Bronchus fibroblast of lung (primary cell): ENCODE measurements around the gene PHIP. TPM values are rescaled to one million over a fixed set of nuclear protein-coding genes. Genes with fewer than 3 reads are reported as not detected.

Experiments used
- total RNA-seq: library from RNA; depleted of rRNA; stranded (reverse); fragments of >200 nt; gene quantifications from 2 replicates; pipeline ENCODE4 v1.2.3, GENCODE V29; 2015

The PHIP gene
- 6.8 and 10.1 TPM in 2 replicates for total RNA-seq

DNA sequence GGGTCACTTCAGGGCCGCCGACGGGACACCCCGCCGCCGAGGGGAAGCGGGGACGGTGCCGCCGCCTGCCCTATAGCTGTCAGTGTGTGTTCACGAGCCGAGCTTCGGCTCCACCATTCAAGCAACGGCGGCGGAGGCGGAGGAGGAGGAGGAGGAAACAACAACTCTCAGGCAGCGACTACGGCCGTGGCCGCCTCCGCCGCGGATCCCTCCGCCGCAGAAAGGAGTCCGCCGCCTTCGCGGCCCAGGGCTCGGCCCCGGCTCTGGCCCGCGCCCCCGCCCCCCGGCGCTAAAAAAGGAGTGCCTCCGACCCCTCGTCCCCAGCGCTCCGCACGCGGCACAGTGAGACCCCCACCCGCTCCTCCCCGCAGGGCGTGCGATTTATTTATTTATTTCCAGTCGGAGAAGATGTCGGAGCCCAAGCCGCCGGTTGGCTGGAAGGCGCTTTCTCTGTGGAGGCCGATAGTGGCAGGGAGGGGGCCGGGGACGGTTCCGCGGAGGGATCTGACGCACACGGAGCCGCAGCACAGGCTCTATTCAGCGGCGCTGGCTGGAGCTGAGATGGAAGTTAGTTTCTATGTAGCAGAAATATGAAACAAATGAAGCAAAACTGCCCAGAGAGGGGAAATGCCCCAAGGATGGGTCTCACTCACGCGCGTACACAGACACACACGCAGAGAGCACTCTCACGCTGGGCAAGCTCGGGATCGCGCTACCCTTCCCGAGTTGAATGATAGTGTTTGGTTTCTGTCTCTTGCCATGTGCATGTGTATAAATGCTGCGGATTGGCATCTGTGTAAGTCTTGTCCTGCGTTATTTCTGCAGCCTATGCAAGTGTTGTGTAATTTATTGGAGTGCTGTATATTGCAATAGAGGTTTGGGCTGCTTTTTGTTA is at the start of gene PHIP:
PHIP (minus strand) TSS at position 180 of the 895 bp plus-strand sequence. CDS start 186 bp downstream, outside the sequence.

Other genes starting within 250 kb of the PHIP start
- gene IRAK1BP1, start 210.7 kb downstream of the PHIP start, total RNA-seq, result 2.8 and 3.0 TPM in 2 replicates
- 63.8 and 75.0 TPM in 2 replicates for gene HMGN3, start 156.4 kb upstream of the PHIP start, total RNA-seq